Measurements from ENCODE around the gene CCDC124. TPM values are rescaled to one million over a fixed set of nuclear protein-coding genes. Genes with fewer than 3 reads are reported as not detected.

Gene CCDC124
- total RNA-seq, 1 donor from 2014 or later, result 122 TPM

DNA sequence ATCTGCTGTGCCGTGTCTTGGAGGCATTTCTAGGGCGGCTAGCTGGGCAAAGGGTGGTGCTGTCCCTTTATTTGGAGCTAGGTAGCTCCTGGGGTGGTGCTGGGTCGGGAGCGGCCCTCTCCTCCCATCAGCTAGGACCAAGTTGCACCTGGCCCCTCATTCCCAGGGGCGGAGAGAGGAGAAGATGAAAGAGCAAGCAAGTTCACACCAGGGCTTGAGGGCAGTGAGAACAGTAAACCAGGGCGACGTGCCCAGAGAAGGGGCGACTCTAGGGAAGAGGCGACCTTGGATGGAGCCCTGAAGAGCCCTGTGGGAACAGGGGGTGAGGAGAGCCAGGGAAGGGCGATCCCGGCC lies 17.1 kb downstream of the CCDC124 start:
- peaks cover 48% of the 10 kb centered on the region for H3K4me1 Mint-ChIP-seq
- TF ChIP-seq, protein P1, sequence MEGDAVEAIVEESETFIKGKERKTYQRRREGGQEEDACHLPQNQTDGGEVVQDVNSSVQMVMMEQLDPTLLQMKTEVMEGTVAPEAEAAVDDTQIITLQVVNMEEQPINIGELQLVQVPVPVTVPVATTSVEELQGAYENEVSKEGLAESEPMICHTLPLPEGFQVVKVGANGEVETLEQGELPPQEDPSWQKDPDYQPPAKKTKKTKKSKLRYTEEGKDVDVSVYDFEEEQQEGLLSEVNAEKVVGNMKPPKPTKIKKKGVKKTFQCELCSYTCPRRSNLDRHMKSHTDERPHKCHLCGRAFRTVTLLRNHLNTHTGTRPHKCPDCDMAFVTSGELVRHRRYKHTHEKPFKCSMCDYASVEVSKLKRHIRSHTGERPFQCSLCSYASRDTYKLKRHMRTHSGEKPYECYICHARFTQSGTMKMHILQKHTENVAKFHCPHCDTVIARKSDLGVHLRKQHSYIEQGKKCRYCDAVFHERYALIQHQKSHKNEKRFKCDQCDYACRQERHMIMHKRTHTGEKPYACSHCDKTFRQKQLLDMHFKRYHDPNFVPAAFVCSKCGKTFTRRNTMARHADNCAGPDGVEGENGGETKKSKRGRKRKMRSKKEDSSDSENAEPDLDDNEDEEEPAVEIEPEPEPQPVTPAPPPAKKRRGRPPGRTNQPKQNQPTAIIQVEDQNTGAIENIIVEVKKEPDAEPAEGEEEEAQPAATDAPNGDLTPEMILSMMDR (conservative IDR thresholded peaks at IDR 0.05), result no peak
- no peak for DNase-seq (ENCODE audit: low read depth, low spot score)
- H3K4me3 Mint-ChIP-seq, result peak overlapping the region; percentile 75
- H3K27me3 Mint-ChIP-seq (ENCODE audit: low read depth), result peaks cover 70% of the 10 kb centered on the region
- no peaks in the 10 kb centered on the region for H3K36me3 Mint-ChIP-seq (ENCODE audit: low read depth)
- H3K9me3 Mint-ChIP-seq, result no peaks in the 10 kb centered on the region
- H3K27ac Mint-ChIP-seq (ENCODE audit: unreplicated experiment), result peak overlapping the region; percentile 44

DNA sequence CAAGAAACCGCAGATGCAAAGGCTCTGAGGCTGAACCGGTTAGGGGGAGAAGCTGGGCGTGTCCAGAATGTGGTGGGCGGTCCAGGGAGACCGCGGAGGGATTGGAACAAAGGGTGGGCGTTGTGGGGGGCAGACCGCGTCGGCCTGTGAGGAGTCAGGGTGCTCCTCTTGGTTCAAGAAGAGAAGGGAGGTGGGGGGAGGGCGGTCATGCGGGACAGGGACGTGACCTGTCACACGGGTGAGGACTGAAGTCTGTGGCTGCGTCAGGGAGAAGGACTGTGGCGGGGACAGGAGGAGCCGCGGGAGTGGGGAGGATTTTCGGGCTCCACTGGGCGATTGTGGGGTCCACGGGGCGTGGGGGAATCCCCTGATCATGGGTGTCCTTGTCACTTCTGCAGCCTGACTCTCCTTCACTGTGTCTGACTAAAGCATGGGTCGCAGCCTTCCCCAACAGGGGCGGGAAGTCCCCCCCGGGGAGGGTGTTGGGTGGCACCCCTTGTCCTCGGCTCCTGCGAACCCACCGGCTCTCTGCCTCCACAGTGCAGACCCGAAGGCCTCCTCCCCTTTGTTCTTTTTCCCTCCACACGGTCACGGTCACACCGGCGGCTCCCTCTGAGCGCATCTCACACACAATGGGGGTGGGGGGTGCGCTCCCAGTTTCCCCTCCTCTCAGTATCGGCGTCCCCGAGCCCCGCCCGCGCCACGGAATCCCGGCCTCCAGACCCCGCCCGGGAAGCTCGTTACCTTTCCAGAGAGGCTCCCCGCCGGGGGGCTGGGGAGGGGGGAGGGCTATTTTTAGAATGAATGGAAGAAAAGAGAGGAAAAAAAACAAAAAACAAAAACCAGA lies 17.7 kb downstream of the CCDC124 start:
- DNase-seq (ENCODE audit: low read depth, low spot score), result no peak
- peaks cover 48% of the 10 kb centered on the region for H3K4me1 Mint-ChIP-seq
- peaks cover 71% of the 10 kb centered on the region for H3K27me3 Mint-ChIP-seq (ENCODE audit: low read depth)
- H3K27ac Mint-ChIP-seq (ENCODE audit: unreplicated experiment), result peak overlapping the region; percentile 44
- H3K9me3 Mint-ChIP-seq, result no peaks in the 10 kb centered on the region
- H3K4me3 Mint-ChIP-seq, result peak overlapping the region; percentile 75
- no peaks in the 10 kb centered on the region for H3K36me3 Mint-ChIP-seq (ENCODE audit: low read depth)
- TF ChIP-seq, protein P1 (conservative IDR thresholded peaks at IDR 0.05), result no peak

DNA sequence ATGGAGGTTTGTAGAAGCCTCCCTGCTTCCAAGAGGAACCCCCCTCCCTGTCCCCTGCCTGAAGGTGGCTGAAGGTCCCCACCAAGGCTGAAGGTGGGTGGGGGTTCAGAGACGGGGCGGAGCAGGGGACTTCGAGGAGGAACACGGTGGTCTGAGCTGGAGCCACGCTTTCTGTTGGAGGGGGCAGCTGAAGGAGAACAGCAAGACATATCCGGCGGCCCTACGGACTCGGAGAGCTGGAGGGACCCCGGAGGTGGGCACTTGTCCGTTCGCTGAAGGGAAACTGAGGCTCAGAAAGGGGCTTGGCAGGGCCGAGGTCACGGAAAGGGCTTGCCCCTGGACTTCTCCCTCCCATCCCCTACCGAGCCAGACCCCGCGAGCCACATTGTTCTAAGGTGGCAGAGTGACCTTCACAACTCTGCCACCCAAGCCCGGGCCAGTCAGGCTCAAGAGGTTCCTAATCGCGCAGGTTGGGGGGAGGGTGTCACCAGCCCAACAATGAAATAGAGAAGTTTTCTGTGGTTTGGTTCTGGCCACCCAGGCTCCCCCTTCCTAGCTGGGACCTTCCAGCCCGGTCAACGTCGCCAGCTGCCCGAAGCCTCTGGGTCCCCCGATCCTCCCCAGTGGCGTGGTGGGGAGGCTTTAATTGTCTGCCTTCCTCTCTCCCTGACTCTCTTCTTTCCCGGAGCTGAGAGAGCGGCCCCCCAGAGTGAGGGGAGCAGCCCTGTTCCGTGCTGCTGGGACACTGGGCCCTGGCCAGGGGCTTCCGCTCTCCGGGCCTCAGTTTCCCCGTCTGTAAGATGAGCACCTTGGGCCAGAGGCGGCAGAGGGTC lies 18.6 kb downstream of the CCDC124 start:
- TF ChIP-seq, protein P1 (conservative IDR thresholded peaks at IDR 0.05), result no peak
- Mint-ChIP-seq H3K27ac (ENCODE audit: unreplicated experiment) (no peak overlapping the region), H3K27me3 (ENCODE audit: low read depth) (peaks cover 73% of the 10 kb centered on the region), H3K4me3 (peak overlapping the region; percentile 73), H3K36me3 (ENCODE audit: low read depth) (no peaks in the 10 kb centered on the region), H3K4me1 (peaks cover 44% of the 10 kb centered on the region), H3K9me3 (no peaks in the 10 kb centered on the region)
- DNase-seq (ENCODE audit: low read depth, low spot score), result no peak

DNA sequence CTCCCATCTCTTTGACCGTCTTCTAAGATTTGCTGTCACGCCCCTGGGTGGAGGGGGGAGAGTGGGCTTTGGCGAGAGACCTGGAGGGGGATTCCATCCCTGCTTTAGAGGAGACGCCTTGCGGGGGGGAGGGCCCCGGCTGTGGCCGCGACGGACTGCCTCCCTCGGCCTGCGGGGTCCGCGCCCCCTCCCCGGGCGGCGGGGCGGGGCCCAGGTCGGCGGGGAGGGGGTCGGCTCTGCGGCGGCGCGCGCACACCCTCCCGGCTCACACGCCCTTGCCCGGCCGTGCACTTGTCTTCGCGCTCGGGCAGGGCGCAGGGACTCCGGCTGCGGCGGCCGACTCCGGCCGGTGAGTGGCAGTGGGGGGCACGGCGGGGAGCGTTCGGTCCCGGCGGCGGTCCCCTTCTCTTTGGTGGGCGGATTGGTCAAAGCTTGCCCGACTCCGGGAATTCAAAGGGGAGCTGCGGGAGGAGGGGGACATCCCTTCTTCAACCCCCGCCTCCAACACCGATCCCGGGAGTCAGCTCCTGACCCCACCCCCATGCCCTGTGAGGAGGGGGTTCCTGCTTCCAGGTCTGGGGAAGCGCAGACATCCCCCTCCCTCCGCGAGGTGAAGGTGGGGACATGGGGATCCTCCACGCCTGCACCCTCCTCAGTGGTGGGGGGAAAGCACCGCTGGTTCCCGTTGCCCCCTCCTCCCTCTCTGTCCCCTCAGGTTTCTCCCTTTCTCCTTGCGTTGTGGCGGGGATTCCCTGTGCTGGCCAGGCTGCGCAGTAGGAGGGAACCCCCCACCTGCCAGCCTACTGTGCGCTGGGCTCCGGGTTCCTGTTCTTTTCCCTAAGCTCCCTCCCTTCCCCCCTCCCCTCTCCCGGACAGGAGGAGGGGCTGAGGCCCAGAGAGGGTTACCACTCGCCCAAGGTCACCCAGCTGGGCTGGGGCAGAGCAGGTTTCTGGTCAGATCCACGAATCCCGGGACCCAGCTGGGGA lies 19.5 kb downstream of the CCDC124 start:
- TF ChIP-seq, protein P1 (conservative IDR thresholded peaks at IDR 0.05), result no peak
- H3K27me3 Mint-ChIP-seq (ENCODE audit: low read depth), result peaks cover 78% of the 10 kb centered on the region
- peak overlapping the region; percentile 73 for H3K4me3 Mint-ChIP-seq
- peaks cover 40% of the 10 kb centered on the region for H3K4me1 Mint-ChIP-seq
- no peak overlapping the region for H3K27ac Mint-ChIP-seq (ENCODE audit: unreplicated experiment)
- H3K9me3 Mint-ChIP-seq, result no peaks in the 10 kb centered on the region
- DNase-seq (ENCODE audit: low read depth, low spot score), result no peak
- H3K36me3 Mint-ChIP-seq (ENCODE audit: low read depth), result no peaks in the 10 kb centered on the region

DNA sequence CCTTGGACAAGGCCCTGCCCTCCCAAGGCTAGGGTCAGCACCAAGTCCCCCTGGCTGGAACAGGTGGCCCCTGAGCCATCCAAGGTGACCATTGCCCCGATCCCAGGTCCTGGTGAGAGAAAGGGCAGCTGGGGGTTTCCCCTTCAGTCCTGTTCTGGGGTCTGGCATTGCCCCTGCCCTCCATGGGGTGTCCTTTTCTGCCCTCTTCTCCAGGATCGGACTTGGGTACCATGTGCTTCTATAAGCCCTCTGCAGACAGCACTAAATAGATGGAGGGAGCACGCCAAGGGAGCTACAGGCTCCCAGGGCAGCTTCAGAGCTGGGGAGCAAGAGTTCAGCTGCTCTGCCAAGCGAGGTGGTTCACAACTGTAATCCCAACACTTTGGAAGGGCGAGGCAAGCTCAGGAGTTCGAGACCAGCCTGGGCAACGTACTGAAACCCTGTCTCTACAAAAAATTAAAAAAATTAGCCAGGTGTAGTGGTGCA lies 20.5 kb downstream of the CCDC124 start:
- TF ChIP-seq, protein P1 (conservative IDR thresholded peaks at IDR 0.05), result no peak
- H3K27me3 Mint-ChIP-seq (ENCODE audit: low read depth), result peaks cover 84% of the 10 kb centered on the region
- no peaks in the 10 kb centered on the region for H3K36me3 Mint-ChIP-seq (ENCODE audit: low read depth)
- H3K9me3 Mint-ChIP-seq, result no peaks in the 10 kb centered on the region
- no peak for DNase-seq (ENCODE audit: low read depth, low spot score)
- peaks cover 37% of the 10 kb centered on the region for H3K4me1 Mint-ChIP-seq
- H3K27ac Mint-ChIP-seq (ENCODE audit: unreplicated experiment), result no peak overlapping the region
- peak overlapping the region; percentile 58 for H3K4me3 Mint-ChIP-seq
